ENCODE data around the gene ZNF202. TPM values are rescaled to one million over a fixed set of nuclear protein-coding genes. Genes with fewer than 3 reads are reported as not detected.

The ZNF202 gene
- 13.1 and 14.6 TPM in 2 replicates for total RNA-seq (2014; rRNA removed)
- percentile 88 among the genes with signal in this experiment for Bru-seq, nascent RNA
- percentile 84 among the genes with signal in this experiment for BruChase-seq, experiment 1, labeled RNA remaining after a 6-hour chase
- percentile 91 among the genes with signal in this experiment for BruChase-seq, experiment 2, labeled RNA remaining after a 2-hour chase
- long read RNA-seq, partial matches to known transcripts, result 15 of 48 reads
- long read RNA-seq, other reads (novel, unspliced or antisense), result 29 of 48 reads

DNA sequence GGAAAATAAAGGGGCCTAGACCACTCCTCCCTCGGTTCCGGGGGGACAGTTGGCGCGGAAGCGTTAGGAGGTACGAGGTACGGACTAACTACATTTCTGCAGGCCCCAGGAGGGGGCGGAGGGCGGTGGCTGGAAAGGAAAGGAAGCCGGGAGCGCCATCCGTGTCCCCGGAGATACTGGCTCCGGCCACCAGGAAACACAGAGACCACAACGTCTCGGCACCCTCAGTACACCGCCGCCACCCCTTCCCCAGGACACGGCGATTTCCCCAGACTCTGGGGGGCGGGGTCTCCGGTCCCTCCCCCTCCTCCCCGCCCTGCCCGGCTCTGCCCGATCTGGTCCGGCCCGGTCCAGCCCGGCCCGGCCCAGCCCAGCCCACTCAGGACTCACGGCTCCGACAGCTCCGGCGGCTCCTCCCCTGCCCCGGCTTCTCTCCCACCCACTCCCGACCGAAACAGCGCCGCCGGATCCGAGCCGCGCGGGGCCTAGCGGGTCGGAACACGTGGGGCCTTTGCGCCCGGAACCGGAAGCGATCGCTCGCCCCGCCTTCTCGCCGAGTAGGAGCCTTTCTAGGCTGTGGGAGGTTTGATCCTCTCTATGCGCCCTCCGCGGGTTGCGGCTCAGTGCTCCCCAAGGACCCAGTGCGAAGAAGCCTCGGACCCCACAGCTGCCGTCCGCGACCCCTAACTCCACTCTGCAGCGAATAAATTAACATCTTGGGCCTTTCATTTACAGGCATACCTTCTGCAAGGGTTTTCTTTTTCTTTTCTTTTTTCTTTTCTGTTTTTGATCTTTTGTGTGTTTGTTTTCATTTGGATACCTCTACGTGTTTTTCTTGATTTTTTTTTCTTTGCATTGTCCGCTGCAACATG is at the start of gene ZNF202:
Gene ZNF202 (minus strand): TSS at position 502 of the 872 bp plus-strand sequence. CDS start 10,772 bp downstream, outside the sequence.
- peak within 1 kb of the TSS; percentile 94 for H3K9ac ChIP-seq (ENCODE audit: low read length)
- peak within 1 kb of the TSS; percentile 34 for H3K27ac ChIP-seq (ENCODE audit: low read length)
- H3K79me2 ChIP-seq (ENCODE audit: low read length), result peaks cover 48% of the 10 kb centered on the region
- no peaks in the 10 kb centered on the region for H3F3A ChIP-seq (ENCODE audit: low read length, unreplicated experiment)
- H3K27me3 ChIP-seq (ENCODE audit: low read length), result peaks cover 24% of the 10 kb centered on the region
- ChIA-PET POLR2A (ENCODE audit: unreplicated experiment) (no interaction called here), CTCF (no interaction called here)
- intact Hi-C loops (cut with micrococcal nuclease), result no loop called here
- peak; percentile 92 for DNase-seq
- H2AFZ ChIP-seq (ENCODE audit: low read length), result peak within 1 kb of the TSS; percentile 94
- no peaks in the 10 kb centered on the region for H3K9me3 ChIP-seq (ENCODE audit: low read length)
- no peaks in the 10 kb centered on the region for H3K9me2 ChIP-seq (replicated peaks; ENCODE audit: low read length)
- ATAC-seq, result peak; percentile 93
- peaks cover 36% of the 10 kb centered on the region for H3K36me3 ChIP-seq (ENCODE audit: low read depth, low read length)
- peak within 1 kb of the TSS; percentile 94 for H3K4me3 ChIP-seq (ENCODE audit: low read length)
- H3K4me1 ChIP-seq (ENCODE audit: insufficient read depth, low read length), result peaks cover 18% of the 10 kb centered on the region
- TF ChIP-seq, protein P1, sequence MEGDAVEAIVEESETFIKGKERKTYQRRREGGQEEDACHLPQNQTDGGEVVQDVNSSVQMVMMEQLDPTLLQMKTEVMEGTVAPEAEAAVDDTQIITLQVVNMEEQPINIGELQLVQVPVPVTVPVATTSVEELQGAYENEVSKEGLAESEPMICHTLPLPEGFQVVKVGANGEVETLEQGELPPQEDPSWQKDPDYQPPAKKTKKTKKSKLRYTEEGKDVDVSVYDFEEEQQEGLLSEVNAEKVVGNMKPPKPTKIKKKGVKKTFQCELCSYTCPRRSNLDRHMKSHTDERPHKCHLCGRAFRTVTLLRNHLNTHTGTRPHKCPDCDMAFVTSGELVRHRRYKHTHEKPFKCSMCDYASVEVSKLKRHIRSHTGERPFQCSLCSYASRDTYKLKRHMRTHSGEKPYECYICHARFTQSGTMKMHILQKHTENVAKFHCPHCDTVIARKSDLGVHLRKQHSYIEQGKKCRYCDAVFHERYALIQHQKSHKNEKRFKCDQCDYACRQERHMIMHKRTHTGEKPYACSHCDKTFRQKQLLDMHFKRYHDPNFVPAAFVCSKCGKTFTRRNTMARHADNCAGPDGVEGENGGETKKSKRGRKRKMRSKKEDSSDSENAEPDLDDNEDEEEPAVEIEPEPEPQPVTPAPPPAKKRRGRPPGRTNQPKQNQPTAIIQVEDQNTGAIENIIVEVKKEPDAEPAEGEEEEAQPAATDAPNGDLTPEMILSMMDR (conservative IDR thresholded peaks at IDR 0.05; ENCODE audit: low read depth, low read length), result no peak
- TF ChIP-seq EZH2 (IDR thresholded peaks at IDR 0.05; ENCODE audit: low read length, unreplicated experiment), result no peak
- BruUV-seq (replicated peaks), result no TSS peak
- H4K20me1 ChIP-seq (ENCODE audit: low read length), result no peaks in the 10 kb centered on the region; the same call in none of the 2 replicates
- peak within 1 kb of the TSS; percentile 86 for H3K4me2 ChIP-seq (ENCODE audit: low read length)

DNA sequence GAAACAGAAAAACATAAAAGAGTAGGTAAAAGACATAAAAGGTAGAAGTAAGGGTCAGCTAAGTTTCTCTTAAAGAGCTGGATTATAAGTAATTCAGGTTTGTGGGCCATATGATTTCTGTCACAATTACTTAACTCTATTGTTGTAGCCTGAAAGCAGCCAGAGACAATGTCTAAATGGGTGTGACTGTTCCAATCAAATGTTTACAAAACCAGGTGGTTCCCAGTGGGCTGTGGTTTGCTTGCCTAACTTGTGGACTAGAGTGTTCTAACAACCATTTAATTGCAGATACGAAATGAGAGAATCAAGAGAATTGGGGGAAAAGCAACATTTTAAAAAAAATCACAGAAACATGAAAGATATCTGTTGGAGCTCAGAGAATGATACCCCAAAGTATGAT is 42.1 kb upstream of the ZNF202 start:
- Histone ChIP-seq H3K79me2 (ENCODE audit: low read length) (no peaks in the 10 kb centered on the region), H3K36me3 (ENCODE audit: low read depth, low read length) (no peaks in the 10 kb centered on the region), H3K4me1 (ENCODE audit: insufficient read depth, low read length) (no peaks in the 10 kb centered on the region), H3K9ac (ENCODE audit: low read length) (no peak overlapping the region), H3K9me2 (replicated peaks; ENCODE audit: low read length) (no peaks in the 10 kb centered on the region), H4K20me1 (ENCODE audit: low read length) (no peaks in the 10 kb centered on the region), H3K27ac (ENCODE audit: low read length) (no peak overlapping the region), H3K27me3 (ENCODE audit: low read length) (peaks cover 79% of the 10 kb centered on the region), H3K4me3 (ENCODE audit: low read length) (no peak overlapping the region), H3F3A (ENCODE audit: low read length, unreplicated experiment) (no peaks in the 10 kb centered on the region), H3K4me2 (ENCODE audit: low read length) (no peak overlapping the region), H3K9me3 (ENCODE audit: low read length) (no peaks in the 10 kb centered on the region), H2AFZ (ENCODE audit: low read length) (no peak overlapping the region)
- no TSS peak for BruUV-seq (replicated peaks)
- ATAC-seq, result no peak
- CTCF ChIA-PET, result no interaction called here
- no peak for DNase-seq
- POLR2A ChIA-PET (ENCODE audit: unreplicated experiment), result no interaction called here
- intact Hi-C loops (cut with micrococcal nuclease), result no loop called here
- TF ChIP-seq EZH2 (IDR thresholded peaks at IDR 0.05; ENCODE audit: low read length, unreplicated experiment) (no peak), EZH2phosphoT487 (IDR thresholded peaks at IDR 0.05; ENCODE audit: borderline replicate concordance, low read length) (no peak)
- TF ChIP-seq, protein P1 (conservative IDR thresholded peaks at IDR 0.05; ENCODE audit: low read depth, low read length), result no peak

DNA sequence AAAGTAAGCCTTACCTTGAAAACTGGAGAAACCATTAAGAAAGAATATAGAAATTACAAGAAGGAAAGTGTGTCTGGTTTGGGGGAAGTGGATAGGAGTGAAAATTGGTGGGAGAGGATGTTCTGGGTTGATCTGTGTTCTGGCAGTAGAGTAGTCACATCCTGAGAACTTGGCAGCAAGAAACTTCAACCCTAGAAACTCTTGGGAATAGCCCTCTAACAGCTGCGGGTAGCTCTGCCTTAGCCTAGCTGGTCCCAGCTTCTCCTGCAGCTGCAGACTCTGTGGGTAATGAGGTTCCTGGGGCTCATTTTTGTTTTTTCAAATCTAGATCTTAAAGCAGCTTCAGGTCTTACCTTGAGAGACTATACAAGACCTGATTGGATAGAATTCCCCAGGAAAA is 37.1 kb upstream of the ZNF202 start:
- DNase-seq, result no peak
- ChIA-PET CTCF (no interaction called here), POLR2A (ENCODE audit: unreplicated experiment) (no interaction called here)
- H3K4me1 ChIP-seq (ENCODE audit: insufficient read depth, low read length), result no peaks in the 10 kb centered on the region
- no peak overlapping the region for H3K27ac ChIP-seq (ENCODE audit: low read length)
- intact Hi-C loops (cut with micrococcal nuclease), result no loop called here
- no peaks in the 10 kb centered on the region for H3K79me2 ChIP-seq (ENCODE audit: low read length)
- no peaks in the 10 kb centered on the region for H3K36me3 ChIP-seq (ENCODE audit: low read depth, low read length)
- H4K20me1 ChIP-seq (ENCODE audit: low read length), result no peaks in the 10 kb centered on the region
- H3K27me3 ChIP-seq (ENCODE audit: low read length), result peaks cover 79% of the 10 kb centered on the region
- BruUV-seq (replicated peaks), result no TSS peak
- no peak overlapping the region for H2AFZ ChIP-seq (ENCODE audit: low read length)
- no peak for ATAC-seq
- H3K9me2 ChIP-seq (replicated peaks; ENCODE audit: low read length), result no peaks in the 10 kb centered on the region
- no peaks in the 10 kb centered on the region for H3F3A ChIP-seq (ENCODE audit: low read length, unreplicated experiment)
- no peak overlapping the region for H3K9ac ChIP-seq (ENCODE audit: low read length)
- no peak overlapping the region for H3K4me3 ChIP-seq (ENCODE audit: low read length)
- TF ChIP-seq, protein P1 (conservative IDR thresholded peaks at IDR 0.05; ENCODE audit: low read depth, low read length), result no peak
- no peak for TF ChIP-seq EZH2 (IDR thresholded peaks at IDR 0.05; ENCODE audit: low read length, unreplicated experiment)
- no peak for TF ChIP-seq EZH2phosphoT487 (IDR thresholded peaks at IDR 0.05; ENCODE audit: borderline replicate concordance, low read length)
- H3K9me3 ChIP-seq (ENCODE audit: low read length), result no peaks in the 10 kb centered on the region
- H3K4me2 ChIP-seq (ENCODE audit: low read length), result no peak overlapping the region
